HG02623 (cell line): ENCODE results near the gene KANK2.

Experiments used
- ATAC-seq: cut with Tn5 transposase; IDR thresholded peaks from one replicate; pipeline ENCODE4 v1.9.1; 2021; ENCODE audit warnings: moderate library complexity; ENCODE audit not compliant: unreplicated experiment

KANK2 gene

DNA sequence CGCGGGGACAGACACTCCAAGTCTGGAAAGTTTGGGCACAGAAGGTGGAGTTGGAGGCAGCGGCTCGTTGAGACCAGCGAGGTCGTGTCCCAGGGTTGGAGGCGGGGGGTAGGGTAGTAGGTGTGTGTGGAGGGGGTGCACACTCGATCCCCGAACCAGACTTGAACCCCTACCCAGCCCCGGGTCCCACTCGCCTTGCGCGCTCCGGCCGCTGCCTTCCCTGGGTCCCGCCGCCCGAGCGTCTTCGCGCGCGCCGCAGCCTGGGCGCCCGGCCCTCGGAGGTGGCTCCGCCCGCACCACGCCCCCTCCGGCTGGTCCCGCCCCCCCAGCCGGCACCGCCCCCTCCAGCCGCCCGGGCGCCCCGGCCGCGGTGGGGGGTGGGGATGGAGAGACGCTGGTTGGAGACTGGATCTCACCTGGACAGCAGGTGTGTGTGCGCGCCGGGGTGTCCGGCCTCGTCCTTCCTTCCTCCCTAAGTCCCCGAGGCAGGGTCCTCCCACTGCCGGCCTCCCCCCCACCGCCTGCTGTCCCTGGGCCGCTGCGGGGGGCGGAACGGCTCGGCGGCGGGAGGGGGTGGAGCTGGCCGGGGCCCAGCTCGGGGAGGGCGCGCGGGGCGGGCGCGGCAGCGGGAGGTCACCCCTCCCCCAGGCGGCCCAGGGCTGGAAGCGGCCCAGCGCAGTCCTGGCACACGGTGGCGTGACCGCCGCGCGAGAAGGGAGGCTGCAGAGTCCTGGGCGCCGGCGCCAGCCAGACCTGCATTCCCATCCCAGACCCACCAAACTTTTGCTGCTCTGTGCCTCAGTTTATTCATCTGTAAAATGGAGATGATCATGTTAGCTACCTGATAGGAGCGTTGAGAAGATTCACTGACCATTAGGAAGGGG lies at the start of gene KANK2:
Gene KANK2, minus strand, starts transcription at position 255 of the 884 bp plus-strand sequence. CDS start 3,034 bp downstream, outside the sequence.
- peak; percentile 68 for ATAC-seq

DNA sequence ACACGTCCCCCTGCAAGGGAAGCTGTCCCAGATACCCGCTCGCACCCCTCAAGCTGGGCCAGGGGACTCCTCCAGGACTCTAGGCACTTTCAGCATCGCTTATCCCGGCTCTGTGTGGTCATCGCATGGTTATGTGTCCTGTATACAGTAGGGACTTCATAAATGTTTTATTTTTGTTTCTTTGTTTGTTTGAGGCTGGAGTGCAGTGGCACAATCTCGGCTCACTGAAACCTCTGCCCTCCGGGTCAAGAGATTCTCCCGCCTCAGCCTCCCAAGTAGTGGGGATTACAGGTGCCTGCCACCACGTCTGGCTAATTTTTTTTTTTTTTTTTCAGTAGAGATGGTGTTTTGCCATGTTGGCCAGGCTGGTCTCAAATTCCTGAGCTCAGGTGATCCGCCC lies 49.6 kb upstream of the KANK2 start:
- ATAC-seq = no peak

DNA sequence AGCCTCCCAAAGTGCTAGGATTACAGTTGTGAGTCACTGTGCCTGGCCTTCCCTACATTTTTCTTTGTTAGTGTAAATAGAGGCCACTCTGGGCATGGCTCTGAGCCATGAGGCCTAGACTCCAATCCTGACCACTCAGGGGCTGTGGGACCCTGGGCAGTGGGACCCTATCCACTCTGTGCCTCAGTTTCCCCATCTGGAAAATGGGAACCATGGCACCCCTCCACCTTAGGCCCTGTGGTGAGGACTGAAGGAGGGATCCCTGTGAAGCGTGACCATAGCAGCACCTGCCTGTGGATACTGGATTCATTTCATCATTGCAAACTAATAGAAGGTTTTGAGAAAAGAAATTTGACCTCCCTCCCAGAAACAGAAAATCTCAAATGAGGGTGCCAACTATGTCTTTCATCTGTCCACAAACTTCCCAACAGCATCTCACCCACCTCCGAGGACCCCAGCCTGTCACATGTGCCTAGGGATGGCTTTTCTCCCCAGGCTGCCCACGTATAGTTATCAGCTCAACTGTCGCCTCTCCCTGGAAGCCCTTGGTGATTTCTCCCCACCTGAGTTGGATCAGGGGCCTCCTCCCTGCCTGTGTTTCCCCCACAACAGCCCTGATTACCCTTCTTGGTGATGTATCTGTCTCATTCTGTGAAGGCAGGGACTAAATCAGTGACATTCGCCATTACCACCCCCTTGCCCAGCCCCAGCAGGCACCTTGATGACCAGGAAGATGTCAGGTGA lies 47.7 kb upstream of the KANK2 start:
- ATAC-seq = no peak

DNA sequence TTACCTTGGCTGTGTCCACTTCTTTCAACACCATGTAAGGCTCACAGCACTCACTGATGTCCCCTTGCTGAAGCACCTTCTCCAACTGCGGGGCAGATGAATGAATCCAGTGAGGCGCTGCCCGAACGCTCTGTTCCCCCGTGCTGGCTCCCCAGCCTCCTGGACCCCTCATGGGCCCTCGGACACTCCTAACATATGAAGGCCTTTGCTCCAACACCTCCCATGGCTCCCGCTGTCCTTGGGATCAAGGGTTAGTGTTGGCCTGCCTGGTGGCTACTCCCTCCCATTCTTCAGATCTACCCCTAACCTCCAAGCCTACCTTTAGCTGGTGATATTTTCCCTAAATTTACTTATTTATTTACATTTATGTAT lies 46.4 kb upstream of the KANK2 start:
- no peak for ATAC-seq

DNA sequence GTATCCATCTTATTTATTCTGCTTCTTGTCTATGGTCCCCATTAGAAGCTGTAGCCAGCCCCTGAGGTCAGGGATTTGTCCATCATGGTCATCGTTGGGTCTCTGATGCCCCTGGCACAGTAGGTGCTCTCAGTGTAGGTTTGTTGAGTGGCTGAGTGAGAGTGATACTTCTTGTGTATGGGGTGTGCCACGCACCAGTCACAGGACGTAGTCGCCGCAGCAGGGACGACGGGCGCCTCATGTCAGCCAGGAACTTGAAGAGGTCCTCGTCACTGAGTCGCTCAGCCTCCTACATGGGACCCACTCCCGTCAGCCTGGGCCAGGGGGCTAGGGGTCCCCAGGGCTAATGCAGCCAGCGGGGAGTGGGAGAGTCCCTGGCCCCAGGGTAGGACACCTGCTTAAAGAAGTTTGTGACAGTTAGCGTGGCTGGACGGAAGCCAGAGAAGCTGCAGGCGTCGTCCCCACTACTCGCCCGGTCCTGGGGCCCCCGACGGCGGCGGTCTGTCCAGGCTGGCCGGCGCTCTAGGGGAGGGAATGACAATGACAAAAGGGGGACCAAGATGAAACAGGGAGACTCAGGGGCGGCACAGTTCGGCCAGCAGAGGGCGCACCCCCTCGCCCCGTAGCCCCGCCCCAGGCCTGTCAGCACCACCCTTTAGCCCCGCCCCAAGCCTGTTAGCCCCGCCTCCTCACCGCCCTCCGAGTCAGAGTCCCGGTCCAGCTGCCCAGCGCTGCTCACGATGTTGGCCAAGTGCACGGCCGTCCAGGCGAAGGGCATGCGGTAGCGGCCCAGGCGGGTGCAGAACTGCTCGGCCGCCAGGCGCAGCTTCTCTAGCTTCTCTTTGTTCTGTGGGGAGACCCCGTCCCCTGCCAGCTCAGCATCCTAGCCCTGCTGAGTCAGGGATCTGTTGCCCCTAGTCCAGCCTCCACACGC lies 45.8 kb upstream of the KANK2 start:
- ATAC-seq = no peak

DNA sequence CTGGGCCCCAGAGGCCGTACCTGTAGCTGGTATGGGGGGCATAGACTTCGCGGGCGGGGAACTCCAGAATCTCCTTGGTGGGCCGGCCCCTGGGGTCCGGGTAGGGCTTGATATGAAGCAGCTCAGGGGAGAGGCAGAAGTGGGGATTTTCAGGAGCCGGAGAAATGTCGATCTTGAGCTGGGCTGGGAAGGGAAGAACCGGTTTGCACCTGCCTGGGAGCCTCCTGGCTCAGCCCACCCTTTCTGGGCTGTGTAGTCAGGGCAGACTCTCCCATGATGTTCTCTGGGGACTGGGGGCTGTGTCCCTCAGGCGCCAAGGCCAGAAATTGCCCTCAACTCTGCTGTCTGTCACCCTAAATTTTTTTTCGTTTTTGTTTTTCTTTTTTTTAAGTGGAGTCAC lies 44.7 kb upstream of the KANK2 start:
- no peak for ATAC-seq

DNA sequence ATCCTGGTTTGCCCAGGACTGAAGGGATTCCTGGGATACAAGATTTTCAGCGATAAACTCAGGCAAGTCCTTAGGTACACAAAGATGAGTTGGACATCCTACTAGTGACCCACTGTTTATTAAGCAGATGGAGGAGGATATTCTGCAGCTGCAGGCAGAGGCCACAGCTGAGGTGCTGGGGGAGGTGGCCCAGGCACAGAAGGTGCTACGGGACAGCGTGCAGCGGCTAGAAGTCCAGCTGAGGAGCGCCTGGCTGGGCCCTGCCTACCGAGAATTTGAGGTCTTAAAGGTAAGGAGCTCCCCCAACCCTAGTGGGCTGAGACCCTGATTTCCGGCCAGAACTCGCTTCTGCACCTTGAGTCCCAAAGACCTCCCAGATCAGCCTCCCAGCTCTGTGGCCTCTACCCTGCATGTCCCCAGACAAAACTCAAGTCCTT lies 42.7 kb upstream of the KANK2 start:
- ATAC-seq = no peak

DNA sequence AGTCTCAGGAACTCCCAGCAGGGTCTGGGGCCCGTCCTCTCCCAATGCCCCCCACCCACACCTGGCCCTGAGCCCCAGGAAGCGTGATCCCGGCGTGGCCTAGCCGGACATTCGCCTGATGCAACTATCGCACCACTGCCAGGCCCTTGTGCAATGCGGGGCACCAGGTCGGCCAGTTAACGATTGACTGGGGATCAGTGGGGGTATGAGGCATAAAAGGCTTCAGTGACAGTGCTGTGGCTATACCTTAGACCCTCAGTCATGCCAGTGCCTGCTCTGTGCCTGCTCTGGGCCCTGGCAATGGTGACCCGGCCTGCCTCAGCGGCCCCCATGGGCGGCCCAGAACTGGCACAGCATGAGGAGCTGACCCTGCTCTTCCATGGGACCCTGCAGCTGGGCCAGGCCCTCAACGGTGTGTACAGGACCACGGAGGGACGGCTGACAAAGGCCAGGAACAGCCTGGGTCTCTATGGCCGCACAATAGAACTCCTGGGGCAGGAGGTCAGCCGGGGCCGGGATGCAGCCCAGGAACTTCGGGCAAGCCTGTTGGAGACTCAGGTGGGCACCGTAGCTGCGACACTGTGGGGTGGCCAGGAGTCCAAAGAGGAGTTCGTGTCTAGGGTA lies 42.1 kb upstream of the KANK2 start, which contains the start of gene ANGPTL8:
Gene ANGPTL8, plus strand, starts transcription at position 243 of the 624 bp plus-strand sequence. Its CDS starts 19 bp downstream, at position 262.
- no peak for ATAC-seq

DNA sequence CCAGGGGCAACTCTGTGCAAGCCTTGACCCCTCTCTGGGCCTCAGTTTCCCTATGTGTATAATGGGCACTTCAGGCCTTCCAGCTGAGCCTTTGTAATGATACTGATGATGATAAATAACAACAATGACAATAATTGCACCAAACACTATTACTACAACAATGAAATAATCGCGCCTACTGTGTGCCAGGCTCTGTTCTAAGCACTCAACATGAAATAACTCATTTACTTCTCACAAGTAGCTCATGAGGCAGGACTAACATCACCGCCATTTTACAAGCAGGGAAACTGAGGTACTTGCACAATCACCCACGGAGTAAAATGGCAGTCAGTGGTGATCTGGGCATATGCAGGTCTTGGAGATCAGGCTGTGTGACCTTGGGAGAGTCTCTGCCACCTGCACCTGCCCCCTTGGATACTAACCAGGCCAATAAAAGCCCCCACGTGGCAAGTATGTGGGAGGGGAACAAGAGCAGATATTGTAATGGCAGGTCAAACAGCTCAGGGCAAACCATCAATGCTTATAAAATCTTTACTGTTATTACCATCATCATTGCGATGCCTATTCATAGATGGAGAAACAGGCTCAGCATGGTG lies 41.5 kb upstream of the KANK2 start:
- ATAC-seq = no peak

DNA sequence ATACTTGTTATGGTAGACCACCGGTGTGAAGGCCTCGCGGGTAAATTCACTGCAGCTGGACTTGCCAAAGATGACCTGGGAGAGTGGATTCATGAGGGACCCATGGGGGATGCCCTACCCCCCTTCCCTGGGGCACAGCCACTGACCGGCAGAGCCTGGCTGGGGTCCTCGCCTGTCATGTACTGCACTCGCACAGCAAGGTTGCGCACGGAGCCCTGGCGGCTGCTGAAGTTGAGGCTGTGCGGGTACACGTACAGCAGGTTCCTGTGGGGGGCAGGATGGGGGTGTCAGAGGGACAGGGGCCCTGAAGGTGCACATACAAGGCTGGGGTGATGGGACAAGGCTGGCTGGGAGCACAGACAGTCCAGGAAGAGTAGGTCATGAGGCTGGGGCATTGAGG lies 40.7 kb upstream of the KANK2 start:
- no peak for ATAC-seq

DNA sequence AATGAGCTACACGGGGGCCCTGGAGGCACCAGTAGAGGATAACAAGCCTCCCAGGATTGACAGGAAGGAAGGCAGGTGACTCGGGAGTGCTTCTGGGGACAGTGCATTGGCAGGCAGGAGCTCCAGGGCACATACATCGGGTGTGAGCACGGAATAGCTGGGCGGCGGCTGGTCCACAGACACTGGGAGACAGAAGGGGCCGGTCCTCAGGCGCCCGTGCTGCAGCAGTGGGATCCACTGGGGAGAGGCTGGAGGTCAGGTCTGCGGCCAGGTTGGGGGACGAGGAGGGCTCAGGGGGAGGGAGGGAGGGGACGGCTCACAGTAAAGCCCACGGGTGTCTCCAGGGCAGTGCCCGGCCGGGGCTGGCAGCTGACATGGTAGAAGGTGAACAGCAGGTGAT lies 40.0 kb upstream of the KANK2 start:
- ATAC-seq = no peak

DNA sequence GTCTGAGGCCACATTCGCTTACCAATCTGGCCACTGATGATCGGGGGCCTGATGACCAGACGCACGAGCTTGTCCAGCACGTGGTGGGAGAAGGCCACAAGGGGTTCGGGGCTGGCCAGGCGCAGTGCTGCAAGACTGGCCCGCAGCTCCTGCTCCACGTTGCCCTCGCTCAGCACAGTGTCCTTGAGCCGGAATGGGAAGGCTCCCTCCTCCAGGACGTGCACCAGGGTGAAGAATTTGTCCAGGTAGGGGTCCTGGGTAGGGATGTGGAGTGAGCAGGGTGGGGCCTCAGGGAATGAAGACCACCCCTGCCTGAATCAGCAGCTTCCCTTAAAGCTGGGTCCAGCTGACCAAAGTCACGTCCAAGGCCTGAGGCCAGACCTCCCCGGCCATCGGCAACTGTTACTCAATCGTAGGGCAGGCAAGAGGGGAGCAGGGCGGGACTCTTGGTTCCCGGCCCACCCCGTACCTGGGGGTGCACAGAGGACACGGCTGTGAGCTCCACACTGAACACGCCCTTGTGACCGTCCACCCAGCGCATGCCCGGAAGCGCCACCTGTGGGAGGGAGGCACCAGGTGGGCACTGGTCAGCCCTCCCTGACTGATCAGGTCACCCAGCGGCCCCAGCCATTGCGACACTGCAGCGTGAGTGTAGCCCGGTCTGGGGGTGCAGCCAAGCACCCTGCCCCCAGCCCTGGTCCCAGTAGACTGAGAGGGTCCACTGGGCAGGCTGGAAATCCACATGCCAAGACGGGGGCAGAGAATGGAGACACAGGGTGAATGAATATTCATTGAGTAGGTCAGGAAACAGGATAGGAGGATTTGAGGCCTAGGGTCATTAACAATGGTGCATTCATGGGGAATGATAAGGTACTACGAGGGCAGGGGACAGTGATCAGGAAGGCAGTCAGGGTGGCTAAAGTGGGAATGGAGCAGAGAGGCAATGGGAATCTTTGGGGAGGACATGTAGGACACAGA lies 39.3 kb upstream of the KANK2 start:
- no peak for ATAC-seq

DNA sequence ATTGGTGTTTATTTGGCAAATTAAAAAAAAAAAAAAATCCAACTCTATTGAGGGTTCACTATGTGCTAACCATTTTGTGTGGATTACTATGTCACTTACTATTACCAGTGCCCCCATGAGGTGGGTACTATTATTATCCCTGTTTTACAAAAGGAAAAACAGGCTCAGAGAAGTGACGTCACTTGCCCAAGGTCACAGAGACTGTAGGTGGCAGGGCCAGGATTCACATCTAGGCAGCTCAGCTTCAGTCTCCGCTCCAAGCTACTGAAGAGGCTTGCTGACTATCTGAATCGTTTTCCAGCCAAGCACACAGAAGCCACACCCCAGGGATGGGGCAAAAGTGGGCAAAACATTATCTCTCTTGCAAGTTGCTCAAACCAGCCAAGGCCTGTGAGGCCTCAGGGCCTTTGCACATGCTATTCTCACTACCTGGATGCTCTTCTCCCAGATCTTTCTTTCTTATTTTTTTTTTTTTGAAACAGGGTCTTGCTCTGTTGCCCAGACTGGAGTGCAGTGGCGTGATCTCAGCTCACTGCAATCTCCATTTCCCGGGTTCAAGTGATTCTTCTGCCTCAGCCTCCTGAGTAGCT lies 37.2 kb upstream of the KANK2 start:
- no peak for ATAC-seq

DNA sequence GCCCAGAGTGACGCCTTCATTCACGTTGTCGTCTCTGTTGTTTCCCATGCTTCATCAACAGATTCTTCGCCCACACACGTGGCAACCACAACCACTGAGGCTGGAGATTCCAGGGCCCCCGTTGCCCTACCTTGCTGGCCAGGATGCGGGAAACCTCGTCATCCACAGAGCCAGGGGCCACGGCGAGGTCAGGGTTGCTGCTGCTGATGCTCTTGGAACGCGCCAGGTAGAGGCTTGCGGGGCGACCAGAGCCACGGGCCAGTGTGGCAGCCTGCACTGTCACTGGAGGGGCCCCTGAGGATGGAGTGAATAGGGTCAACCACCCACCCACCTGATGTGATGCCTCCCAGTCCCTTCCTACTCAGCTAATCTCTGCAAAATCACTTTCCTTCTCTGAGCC lies 35.7 kb upstream of the KANK2 start:
- no peak for ATAC-seq

DNA sequence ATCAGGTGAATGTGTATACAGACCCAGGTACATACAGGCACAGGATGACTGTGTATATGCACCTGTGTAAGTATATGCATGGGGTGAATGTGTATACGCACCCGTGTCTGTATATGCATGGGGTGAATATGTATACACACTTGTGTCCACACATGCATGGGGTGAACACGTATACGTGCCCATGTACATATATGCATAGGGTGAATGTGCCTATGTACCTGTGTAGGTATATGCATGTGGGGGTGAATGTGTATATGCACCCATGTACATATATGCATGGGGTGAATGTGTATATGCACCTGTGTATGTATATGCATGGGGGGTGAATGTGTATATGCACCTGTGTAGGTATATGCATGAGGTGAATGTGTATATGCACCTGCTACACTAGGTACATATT lies 35.2 kb upstream of the KANK2 start:
- ATAC-seq = no peak

DNA sequence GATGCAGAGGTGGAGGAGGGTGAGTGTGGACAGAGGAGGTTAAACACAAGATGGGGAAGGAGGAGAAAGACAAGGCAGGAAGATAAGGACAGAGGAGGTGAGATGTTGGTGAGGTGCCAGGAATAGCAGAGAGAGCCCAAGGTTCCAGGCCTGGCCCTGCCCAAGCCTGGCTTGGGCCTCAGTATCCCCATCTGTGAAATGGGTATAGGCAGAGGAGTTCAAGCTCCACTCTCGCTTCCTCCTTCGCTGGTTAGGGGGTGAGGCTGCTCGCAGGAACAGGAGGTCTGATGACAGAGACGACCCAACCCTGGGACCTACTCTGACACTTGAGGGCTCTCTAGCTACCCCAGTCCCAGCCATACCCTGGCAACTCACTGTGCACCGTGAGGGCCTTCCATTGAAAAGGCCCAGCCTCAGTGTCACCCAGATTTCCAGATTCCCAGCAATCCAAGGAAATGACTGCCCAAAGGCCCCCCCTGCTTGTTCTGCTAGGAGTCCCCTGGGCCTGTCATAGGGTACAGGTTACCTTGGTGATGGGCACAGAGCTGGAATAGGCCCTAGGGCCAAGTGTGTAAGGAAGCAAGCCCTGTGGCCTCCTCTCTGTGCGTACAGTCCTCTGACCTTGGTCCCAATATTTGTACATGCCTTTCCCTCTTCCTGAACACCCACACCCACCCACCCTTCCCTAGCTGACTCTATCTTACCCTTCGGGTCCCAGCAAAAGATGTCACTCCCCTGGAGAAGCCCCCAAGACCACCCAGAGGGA lies 33.5 kb upstream of the KANK2 start:
- no peak for ATAC-seq

DNA sequence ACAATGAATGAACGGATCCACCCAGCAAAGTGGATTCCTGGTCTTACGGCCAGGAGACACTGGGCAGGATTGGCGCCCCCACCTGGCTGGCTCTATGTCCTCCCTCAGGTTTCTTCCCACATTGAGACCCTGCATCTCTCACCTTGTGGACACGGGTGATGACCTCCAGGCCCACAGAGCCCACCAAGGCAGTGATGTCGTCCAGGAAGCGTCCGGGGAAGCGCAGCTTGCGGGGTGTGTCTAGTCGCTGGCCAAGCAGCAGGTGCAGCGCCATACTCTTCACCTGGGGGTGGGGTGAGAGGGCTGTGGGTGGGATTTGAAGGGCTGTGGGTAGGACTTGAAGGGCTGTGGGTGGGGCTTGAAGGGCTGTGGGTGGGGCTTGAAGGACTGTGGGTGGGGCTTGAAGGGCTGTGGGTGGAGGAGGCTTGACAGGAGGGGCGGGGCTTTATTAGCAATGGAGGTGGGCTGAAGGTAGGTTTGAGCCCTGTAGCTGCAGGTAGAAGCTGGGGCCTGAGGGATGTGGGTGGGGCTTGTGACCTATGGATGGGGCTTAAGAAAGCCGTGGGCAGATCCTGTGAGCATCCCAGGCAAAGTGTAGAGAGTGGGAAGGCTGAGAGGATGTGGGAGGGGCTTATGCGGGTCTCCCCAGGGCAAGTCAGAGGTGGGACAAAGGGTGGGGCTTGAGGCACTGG lies 30.0 kb upstream of the KANK2 start:
- ATAC-seq = no peak
